ENCODE measurements around the gene ZNF84.

GRCh38 chr12:133080026-133080367, 42.7 kb downstream of the ZNF84 start:
- TF ChIP-seq POLR2A (IDR thresholded peaks at IDR 0.05) (peak in 1 of 2 donors; percentile 25), CTCF (IDR thresholded peaks at IDR 0.05) (no peak)
